ENCODE data around the gene AGBL4.

AGBL4 gene

GRCh38 chr1:48673332-48674105 lies 1350.2 kb downstream of the AGBL4 start:
- Mint-ChIP-seq H3K4me1 (peaks cover 7% of the 10 kb centered on the region), H3K27me3 (peaks cover 52% of the 10 kb centered on the region), H3K27ac (no peak overlapping the region), H3K9me3 (no peaks in the 10 kb centered on the region), H3K4me3 (no peak overlapping the region)
- no peak for DNase-seq
- no peak for ATAC-seq

GRCh38 chr1:48671578-48671977 lies 1352.2 kb downstream of the AGBL4 start:
- no peak overlapping the region for H3K4me3 Mint-ChIP-seq
- no peaks in the 10 kb centered on the region for H3K4me1 Mint-ChIP-seq
- H3K27ac Mint-ChIP-seq, result no peak overlapping the region

GRCh38 chr1:48670234-48671020 lies 1353.3 kb downstream of the AGBL4 start:
- H3K27ac Mint-ChIP-seq, result no peak overlapping the region
- peaks cover 43% of the 10 kb centered on the region for H3K27me3 Mint-ChIP-seq
- H3K4me1 Mint-ChIP-seq, result no peaks in the 10 kb centered on the region
- H3K4me3 Mint-ChIP-seq, result no peak overlapping the region
- no peak for DNase-seq
- no peak for ATAC-seq
- no peaks in the 10 kb centered on the region for H3K9me3 Mint-ChIP-seq

More at GRCh38 chr1:48671578-48671977, 1352.2 kb downstream of the AGBL4 start:
- ATAC-seq (no peak), DNase-seq (no peak)
- no peaks in the 10 kb centered on the region for H3K9me3 Mint-ChIP-seq
- H3K27me3 Mint-ChIP-seq, result peaks cover 50% of the 10 kb centered on the region

DNA sequence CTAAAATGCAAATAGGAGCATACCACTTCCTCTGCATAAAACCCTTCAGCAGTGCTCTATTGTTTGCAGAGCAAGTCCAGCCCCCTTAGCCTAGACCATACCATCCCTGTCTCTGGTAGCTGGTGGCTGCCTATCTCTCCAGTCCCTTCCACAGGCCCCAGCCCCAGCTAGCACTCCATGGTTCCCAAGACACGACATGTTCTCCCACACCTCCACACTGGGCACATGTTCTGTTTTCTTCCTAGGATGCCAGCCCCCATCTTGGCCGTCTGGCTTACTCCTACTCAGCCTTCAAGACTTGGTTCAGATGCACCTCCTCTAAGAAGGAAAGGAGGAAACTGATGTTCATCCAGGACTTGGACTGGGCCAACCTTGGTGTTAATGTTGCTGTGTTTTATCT lies 1355.4 kb downstream of the AGBL4 start:
- H3K27ac Mint-ChIP-seq, result no peak overlapping the region
- no peaks in the 10 kb centered on the region for H3K4me1 Mint-ChIP-seq
- peaks cover 37% of the 10 kb centered on the region for H3K27me3 Mint-ChIP-seq
- no peak for DNase-seq
- H3K4me3 Mint-ChIP-seq, result no peak overlapping the region
- ATAC-seq, result no peak
- H3K9me3 Mint-ChIP-seq, result no peaks in the 10 kb centered on the region

DNA sequence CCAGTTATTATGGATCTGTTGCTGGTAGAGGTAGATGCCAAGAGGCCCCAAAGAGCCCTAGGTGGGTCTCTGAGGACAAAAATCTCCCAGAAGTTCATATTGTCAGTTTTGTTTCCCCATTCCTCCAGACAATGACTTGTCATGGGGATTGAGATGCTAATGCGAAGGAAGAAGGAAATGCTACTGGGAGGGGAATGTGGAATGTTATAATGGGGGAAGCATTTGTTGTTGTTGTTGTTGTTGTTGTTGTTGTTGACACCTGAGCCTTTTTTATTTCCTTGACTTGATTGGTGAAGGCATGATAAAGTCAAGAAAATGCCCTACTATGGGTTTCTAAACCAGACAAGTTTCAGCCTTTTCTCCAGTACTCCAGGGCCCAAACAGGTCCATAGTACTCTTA lies 1356.0 kb downstream of the AGBL4 start:
- no peak overlapping the region for H3K27ac Mint-ChIP-seq
- H3K27me3 Mint-ChIP-seq, result peaks cover 40% of the 10 kb centered on the region
- H3K4me1 Mint-ChIP-seq, result no peaks in the 10 kb centered on the region
- no peak for DNase-seq
- ATAC-seq, result no peak
- no peak overlapping the region for H3K4me3 Mint-ChIP-seq
- no peaks in the 10 kb centered on the region for H3K9me3 Mint-ChIP-seq

DNA sequence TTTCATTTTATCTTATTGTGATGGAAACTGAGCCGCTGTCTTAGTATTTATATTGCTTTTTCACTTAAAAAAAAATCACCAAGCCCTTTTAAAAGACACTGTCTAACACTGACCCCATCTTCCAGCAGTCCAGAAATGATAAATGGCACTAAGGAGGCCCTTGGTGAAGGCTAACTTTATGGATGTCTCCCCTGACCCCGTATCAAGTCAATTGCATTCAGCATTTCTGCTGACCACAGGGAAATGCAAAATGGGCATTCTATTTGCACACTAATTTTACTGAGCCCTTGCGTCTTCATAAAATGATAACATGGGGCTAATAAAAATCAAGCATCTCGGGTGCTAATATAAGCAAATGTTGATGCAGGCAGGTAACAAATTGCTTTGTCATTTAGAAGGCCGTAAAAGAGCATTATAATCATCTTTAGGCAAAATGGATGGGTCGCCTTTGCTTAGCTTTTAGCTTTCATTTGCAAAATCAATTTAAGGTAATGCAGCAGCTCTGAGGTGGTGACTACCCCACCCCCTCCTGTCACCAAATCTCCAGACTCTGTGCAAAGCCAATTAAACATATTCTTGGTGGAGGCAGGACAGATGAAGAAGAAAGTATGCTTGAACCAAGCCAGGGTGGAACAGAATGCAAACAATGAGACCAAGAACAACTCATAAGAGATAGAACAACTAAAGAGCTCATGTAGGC lies 1357.9 kb downstream of the AGBL4 start:
- DNase-seq (no peak), ATAC-seq (no peak)
- H3K4me1 Mint-ChIP-seq, result no peaks in the 10 kb centered on the region
- no peaks in the 10 kb centered on the region for H3K9me3 Mint-ChIP-seq
- H3K27me3 Mint-ChIP-seq, result peaks cover 54% of the 10 kb centered on the region
- no peak overlapping the region for H3K27ac Mint-ChIP-seq
- no peak overlapping the region for H3K4me3 Mint-ChIP-seq

DNA sequence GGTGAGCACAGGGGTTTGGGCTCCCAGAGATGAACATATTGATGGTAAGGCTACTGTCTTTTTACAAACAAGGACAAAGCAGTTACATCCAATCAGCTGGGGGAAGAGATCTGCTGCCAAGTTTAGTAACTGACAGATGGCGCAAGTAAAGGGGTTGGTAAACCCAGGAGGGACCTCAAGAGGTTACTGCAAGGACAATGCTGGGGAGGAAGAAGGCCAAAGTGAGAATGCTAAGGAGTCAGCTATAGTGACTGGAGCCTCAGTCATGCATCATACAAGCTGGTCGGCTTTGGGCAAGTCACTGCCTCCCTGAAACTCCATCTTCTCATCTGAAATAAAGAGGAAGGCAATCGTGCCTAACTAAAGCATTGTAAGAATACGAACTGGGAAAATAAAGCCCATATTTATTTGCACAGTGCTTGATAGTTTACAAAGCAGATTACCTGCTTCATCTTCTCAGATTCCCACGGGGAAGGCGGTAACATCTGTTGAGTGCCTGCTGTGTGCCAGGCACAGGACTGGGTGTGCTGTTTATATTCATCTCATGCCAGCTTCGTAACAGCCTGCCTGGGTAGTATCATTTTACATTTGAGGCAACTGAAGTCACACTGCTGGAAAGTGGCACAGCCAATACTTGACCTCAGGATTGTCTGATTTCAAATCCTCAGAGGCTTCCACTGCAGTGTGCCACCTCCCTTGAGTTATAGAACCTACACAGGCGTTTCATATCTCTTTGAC lies 1361.9 kb downstream of the AGBL4 start:
- Mint-ChIP-seq H3K4me1 (no peaks in the 10 kb centered on the region), H3K27ac (no peak overlapping the region)

DNA sequence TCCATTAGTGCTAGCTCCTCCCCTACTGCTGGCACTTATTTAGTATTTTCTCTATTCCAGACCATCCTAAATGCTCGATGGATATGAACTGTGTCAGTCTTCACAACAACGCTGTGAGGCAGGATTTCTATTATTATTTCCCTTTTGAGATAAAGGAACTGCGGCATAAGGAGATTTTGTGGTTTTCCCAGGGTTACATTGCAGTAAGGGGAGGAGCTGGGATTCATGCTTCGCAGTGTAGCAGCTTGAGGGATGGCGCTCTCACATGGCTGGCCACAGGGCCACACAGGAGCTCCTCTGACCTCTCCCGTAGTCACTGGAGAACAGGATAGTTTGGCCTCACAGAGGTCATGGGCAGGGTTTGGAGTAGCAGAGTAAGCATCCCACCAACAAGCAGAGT lies 1364.0 kb downstream of the AGBL4 start:
- Mint-ChIP-seq H3K27me3 (peaks cover 31% of the 10 kb centered on the region), H3K4me3 (no peak overlapping the region), H3K9me3 (no peaks in the 10 kb centered on the region), H3K4me1 (no peaks in the 10 kb centered on the region), H3K27ac (no peak overlapping the region)
- DNase-seq, result no peak
- no peak for ATAC-seq

More for the DNA sequence above, 1361.9 kb downstream of the AGBL4 start:
- no peaks in the 10 kb centered on the region for H3K9me3 Mint-ChIP-seq
- no peak for DNase-seq
- no peak overlapping the region for H3K4me3 Mint-ChIP-seq
- peaks cover 31% of the 10 kb centered on the region for H3K27me3 Mint-ChIP-seq
- no peak for ATAC-seq

DNA sequence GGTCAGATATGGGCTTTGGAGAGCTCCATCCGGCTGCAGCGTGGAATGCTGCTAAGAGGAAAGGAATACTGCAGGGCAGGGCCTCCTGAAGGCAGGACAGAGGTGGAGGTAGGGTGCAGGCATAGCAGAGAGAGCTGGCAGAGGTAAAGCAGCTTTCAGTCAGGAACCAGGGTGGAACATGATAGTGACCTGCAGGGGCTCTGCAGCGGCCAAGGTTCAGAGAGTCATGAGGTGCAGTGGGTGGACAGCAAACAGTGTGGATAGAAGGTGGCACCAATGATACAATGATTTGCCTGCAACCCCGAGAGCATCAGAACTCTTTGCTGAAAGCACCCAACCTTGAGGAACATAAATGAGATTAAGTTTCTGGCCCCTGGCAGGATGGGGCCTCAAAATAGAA lies 1366.3 kb downstream of the AGBL4 start:
- Mint-ChIP-seq H3K4me3 (no peak overlapping the region), H3K27ac (no peak overlapping the region), H3K9me3 (no peaks in the 10 kb centered on the region), H3K27me3 (peaks cover 27% of the 10 kb centered on the region), H3K4me1 (no peaks in the 10 kb centered on the region)
- ATAC-seq (no peak), DNase-seq (no peak)

DNA sequence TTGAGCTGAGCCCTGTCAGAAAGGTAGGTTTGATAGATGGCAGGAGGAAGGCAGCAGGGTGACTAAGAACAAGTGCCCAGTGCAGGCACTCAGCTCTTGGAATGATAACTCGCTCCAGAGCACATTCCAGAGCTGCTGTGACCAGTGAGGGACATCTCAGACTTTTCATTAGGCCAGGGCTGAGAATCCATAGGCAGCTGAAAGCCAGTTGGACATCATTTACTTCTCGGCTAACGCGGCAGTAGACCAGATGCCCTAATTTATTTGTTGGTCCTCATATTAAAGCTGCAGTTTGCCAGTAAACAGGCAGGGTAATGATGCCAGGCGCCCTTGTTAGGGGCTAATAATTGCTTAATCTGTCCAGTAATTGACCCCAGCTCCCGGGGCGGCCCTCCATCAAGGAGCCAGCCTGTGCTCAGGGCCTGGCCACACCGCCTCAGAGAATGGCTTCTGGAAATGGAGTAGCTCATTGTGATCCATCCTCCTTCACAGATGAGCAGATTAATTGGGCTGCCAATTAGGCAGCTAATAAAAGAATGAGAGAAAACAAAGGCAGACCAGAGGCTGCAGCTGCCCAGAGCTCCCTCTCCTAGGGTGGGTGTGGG lies 1369.0 kb downstream of the AGBL4 start:
- no peak overlapping the region for H3K4me3 Mint-ChIP-seq
- no peaks in the 10 kb centered on the region for H3K9me3 Mint-ChIP-seq
- no peaks in the 10 kb centered on the region for H3K4me1 Mint-ChIP-seq
- ATAC-seq (no peak), DNase-seq (no peak)
- peak overlapping the region in 1 of 2 donors; percentile 75 for H3K27ac Mint-ChIP-seq
- peaks cover 14% of the 10 kb centered on the region for H3K27me3 Mint-ChIP-seq

DNA sequence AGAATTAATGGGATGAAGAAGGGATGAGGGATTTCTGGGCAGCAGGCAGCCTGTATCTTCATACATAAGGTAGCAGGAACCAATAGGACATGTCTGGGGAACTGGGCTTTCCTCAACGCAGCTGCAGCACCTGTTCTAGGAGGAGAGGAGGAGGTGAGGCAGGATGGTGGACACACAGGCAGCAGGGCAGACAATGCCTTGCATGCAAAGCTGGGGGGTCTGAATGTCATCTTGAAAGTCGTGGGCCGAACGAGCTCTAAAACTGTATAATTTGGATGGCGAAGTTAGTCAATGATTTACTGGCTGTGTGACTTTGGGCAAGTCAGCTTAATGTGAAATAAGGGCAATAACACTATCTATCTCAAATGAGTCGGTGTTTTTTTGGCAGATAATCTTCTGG lies 1371.4 kb downstream of the AGBL4 start:
- ATAC-seq (no peak), DNase-seq (no peak)
- no peak overlapping the region for H3K27ac Mint-ChIP-seq
- H3K9me3 Mint-ChIP-seq, result no peaks in the 10 kb centered on the region
- peaks cover 14% of the 10 kb centered on the region for H3K27me3 Mint-ChIP-seq
- H3K4me3 Mint-ChIP-seq, result no peak overlapping the region
- no peaks in the 10 kb centered on the region for H3K4me1 Mint-ChIP-seq

- peaks cover 28% of the 10 kb centered on the region for H3K27me3 Mint-ChIP-seq
- no peaks in the 10 kb centered on the region for H3K9me3 Mint-ChIP-seq
These were observed 1373.9 kb downstream of the AGBL4 start for GRCh38 chr1:48649880-48650279.

DNA sequence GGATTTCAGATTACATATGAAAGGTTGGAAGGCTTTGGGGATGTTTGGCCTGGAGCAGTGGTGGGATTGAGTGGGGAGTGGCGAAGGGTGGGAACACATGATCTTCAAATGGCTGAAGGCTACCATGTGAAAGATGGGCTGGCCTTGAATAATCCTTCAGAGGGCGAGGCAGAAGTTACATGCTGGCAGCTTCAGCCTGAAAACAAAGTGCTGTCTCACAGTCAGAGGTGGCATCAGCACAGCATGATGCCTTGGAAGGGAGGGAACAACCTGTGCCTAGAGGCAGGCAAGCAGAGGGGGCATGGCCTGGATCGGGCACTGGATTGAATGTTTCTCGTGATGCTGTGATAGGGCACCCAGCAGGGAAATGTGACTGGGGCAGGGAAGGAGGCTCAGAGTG lies 1377.9 kb downstream of the AGBL4 start:
- Mint-ChIP-seq H3K4me1 (no peaks in the 10 kb centered on the region), H3K9me3 (no peaks in the 10 kb centered on the region), H3K4me3 (no peak overlapping the region), H3K27me3 (peaks cover 21% of the 10 kb centered on the region), H3K27ac (peak overlapping the region in 1 of 2 donors; percentile 43)
- DNase-seq (no peak), ATAC-seq (no peak)

More at GRCh38 chr1:48649880-48650279, 1373.9 kb downstream of the AGBL4 start:
- H3K4me1 Mint-ChIP-seq, result no peaks in the 10 kb centered on the region
- DNase-seq (no peak), ATAC-seq (no peak)
- no peak overlapping the region for H3K27ac Mint-ChIP-seq
- H3K4me3 Mint-ChIP-seq, result no peak overlapping the region

GRCh38 chr1:48644905-48645605 lies 1378.7 kb downstream of the AGBL4 start:
- ATAC-seq, result no peak
- H3K9me3 Mint-ChIP-seq, result no peaks in the 10 kb centered on the region
- H3K27me3 Mint-ChIP-seq, result peaks cover 21% of the 10 kb centered on the region
- peak overlapping the region in 1 of 2 donors; percentile 43 for H3K27ac Mint-ChIP-seq
- H3K4me1 Mint-ChIP-seq, result no peaks in the 10 kb centered on the region
- DNase-seq, result no peak
- no peak overlapping the region for H3K4me3 Mint-ChIP-seq

All from stimulated activated naive CD8-positive, alpha-beta T cell treated with anti-CD3 and anti-CD28 coated beads, Interleukin-15, amount 100 ng/mL, for 72 hours (primary cell).